ENCODE results near the gene TULP4.
"Not testable (repeated sequence)": the region's sequence is repeated elsewhere in the genome, so short reads cannot be mapped to it uniquely, and the experiment has no call there.

TULP4 gene

GRCh38 chr6:158474961-158475343 lies 162.7 kb downstream of the TULP4 start:
- no peak for DNase-seq

- peak; percentile 72 to 81 (median 79) for DNase-seq
Measured at GRCh38 chr6:158475344-158476302, 163.4 kb downstream of the TULP4 start.

- DNase-seq = no peak
Measured at GRCh38 chr6:158476389-158476788, 164.1 kb downstream of the TULP4 start.

GRCh38 chr6:158477722-158478121 lies 165.5 kb downstream of the TULP4 start:
- not testable (repeated sequence) for DNase-seq

GRCh38 chr6:158480989-158481388 lies 168.7 kb downstream of the TULP4 start:
- no peak for DNase-seq

- peak; percentile 6 to 31 (median 24) for DNase-seq
Measured at GRCh38 chr6:158481690-158482473, 169.6 kb downstream of the TULP4 start.

- peak in 2 of 3 donors; percentile 14 to 21 for DNase-seq
Measured at GRCh38 chr6:158485431-158485830, 173.2 kb downstream of the TULP4 start.

- DNase-seq = peak; percentile 16 to 35 (median 18)
Measured at GRCh38 chr6:158487495-158487894, 175.2 kb downstream of the TULP4 start.

- DNase-seq = peak; percentile 71 to 86 (median 80)
Measured at GRCh38 chr6:158488065-158488464, 175.8 kb downstream of the TULP4 start.

- no peak for DNase-seq
Measured at GRCh38 chr6:158489441-158489840, 177.2 kb downstream of the TULP4 start.

GRCh38 chr6:158492881-158493280 lies 180.6 kb downstream of the TULP4 start:
- DNase-seq = no peak

- no peak for DNase-seq
Measured at GRCh38 chr6:158496700-158497099, 184.4 kb downstream of the TULP4 start.

- DNase-seq = no peak
Measured at GRCh38 chr6:158497620-158498019, 185.4 kb downstream of the TULP4 start.

- no peak for DNase-seq
Measured at GRCh38 chr6:158498362-158498761, 186.1 kb downstream of the TULP4 start.

GRCh38 chr6:158499601-158500000 lies 187.3 kb downstream of the TULP4 start:
- no peak for DNase-seq

GRCh38 chr6:158500016-158500735 lies 187.9 kb downstream of the TULP4 start:
- no peak for DNase-seq

GRCh38 chr6:158501360-158502262 lies 189.3 kb downstream of the TULP4 start:
- no peak for DNase-seq

GRCh38 chr6:158502263-158502950 lies 190.1 kb downstream of the TULP4 start:
- DNase-seq = no peak

GRCh38 chr6:158503222-158503621 lies 191.0 kb downstream of the TULP4 start:
- no peak for DNase-seq

- no peak for DNase-seq
Measured at GRCh38 chr6:158503846-158504245, 191.6 kb downstream of the TULP4 start.

GRCh38 chr6:158505194-158505593 lies 192.9 kb downstream of the TULP4 start:
- no peak for DNase-seq

Data from suppressor macrophage treated with lipopolysaccharide for 1 hour (primary cell).